Measurements from ENCODE around the gene LMTK2.

- TF ChIP-seq YY1 (IDR thresholded peaks at IDR 0.05; ENCODE audit: insufficient read depth, insufficient read length) (no peak), ZNF274 (IDR thresholded peaks at IDR 0.05; ENCODE audit: low read depth, low read length) (no peak), SUZ12 (IDR thresholded peaks at IDR 0.05; ENCODE audit: extremely low read depth, insufficient read depth, insufficient read length) (no peak)
These were observed 24.3 kb downstream of the LMTK2 start for GRCh38 chr7:98130959-98131358.
